HG03565 (cell line): Measurements from ENCODE around the gene PSMA7.

ENCODE experiments used
- ATAC-seq: cut with Tn5 transposase; IDR thresholded peaks from one replicate; pipeline ENCODE4 v1.9.1; 2021; ENCODE audit warnings: mild to moderate bottlenecking, moderate library complexity; ENCODE audit not compliant: unreplicated experiment

The PSMA7 gene

GRCh38 chr20:62172666-62173065, 29.5 kb upstream of the PSMA7 start:
- ATAC-seq: no peak

GRCh38 chr20:62171245-62171644, 28.1 kb upstream of the PSMA7 start:
- ATAC-seq: no peak

- no peak for ATAC-seq
Observed at GRCh38 chr20:62170536-62170935, 27.3 kb upstream of the PSMA7 start.

GRCh38 chr20:62168890-62169435, 25.8 kb upstream of the PSMA7 start:
- no peak for ATAC-seq

DNA sequence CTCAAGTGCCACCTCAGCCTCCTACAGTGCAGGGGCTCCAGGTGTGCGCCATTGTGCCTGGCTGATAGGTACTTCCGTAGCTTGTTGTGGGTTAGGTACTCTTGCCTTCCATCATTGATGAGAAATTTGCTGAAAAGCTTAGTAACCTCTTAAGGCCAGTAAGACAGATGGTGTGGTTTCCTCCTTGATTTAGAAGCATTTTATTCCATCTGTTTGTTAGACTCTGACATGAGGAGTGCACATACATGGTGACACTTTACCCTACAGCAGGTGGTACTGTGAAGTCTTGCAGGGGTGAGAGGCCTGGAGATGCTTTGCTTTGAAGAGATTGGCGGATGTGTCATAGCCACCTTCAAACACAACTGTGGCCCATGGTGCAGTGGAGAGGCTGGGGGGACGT, 24.9 kb upstream of the PSMA7 start:
- ATAC-seq: no peak

DNA sequence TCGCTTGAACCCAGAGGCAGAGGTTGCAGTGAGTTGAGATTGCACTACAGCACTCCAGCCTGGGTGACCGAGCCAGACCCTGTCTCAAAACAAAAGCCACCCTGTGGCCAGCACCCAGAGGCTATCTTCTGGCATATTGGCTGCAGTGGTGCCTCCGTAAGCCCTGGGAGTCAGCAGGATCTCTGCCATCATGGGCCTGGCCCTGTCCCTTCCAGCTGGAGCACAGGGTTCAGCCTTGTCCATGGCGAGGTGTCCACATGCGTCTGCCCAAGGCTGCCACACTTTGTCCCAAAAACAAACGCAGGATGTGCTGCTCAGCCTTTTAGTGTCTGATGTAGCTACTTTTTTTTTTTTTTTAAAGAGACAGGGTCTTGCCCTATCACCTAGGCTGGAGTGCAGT, 24.3 kb upstream of the PSMA7 start:
- ATAC-seq: no peak

DNA sequence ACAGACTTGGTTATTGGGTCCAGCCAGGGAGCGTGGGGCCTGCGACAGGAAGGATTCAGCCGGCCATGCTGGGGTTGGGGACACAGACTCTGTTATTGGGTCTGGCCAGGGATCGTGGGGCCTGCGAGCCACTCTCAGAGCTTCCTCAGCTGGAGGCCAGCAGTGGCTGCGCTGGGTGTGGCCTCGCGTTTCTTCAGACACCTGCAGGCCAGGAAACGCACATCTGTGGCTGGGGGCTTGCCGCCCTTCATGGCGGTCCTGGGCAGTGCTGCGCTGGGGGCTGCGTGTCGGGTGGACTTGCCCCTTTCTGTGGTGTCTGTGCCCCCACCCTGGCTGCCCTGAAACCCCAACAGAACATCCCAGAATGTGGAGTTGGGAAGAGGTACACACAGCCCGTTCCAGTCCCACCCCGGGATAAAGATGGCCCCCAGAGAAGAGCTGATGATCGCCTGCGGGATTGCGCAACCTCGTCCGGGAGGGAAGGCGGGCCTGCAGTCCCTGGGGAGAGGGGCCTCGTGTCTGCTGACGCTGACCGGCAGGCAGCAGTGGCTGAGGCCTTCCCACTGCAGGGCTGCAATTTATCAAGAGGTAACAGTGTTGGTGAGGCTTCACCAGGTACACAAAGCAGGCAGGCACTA, 22.7 kb upstream of the PSMA7 start:
- no peak for ATAC-seq

GRCh38 chr20:62164879-62165761, 21.9 kb upstream of the PSMA7 start:
- ATAC-seq: no peak

DNA sequence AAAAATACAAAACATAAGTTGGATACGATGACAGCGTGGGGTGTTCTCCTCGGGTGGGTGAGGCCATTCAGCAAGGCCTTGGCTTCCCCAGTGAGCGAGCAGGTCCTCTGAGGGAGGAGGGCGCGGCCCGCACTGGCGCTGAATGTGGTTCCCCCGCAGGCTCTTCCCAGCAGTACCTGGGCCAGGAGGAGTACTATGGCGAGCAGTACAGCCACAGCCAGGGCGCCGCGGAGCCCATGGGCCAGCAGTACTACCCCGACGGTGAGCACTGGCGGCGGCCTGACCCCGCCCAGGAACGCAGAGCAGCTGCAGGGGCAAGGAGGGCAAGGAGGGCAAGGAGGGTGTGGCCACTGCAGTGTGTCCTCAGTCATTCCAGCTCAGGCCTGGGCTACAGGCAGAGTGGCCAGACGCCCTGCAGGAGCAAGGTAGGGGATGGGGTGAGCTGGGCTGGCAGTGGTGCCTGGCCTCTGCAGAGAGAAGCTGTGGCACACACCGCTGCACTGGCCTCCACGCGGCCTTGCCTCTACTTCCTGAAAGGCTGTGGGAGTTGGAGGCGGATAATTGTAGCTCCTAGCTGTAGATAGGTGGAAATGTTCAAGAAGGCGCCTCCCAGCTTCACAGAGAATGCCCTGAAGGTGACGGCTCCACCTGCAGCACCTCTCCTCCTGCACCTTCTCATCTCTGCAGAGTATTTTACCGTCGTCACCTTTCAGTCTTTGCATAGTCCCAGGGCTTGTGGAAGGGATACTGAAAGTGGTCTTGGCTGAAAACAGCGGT, 21.0 kb upstream of the PSMA7 start:
- ATAC-seq: no peak

GRCh38 chr20:62163485-62163865, 20.3 kb upstream of the PSMA7 start:
- no peak for ATAC-seq

DNA sequence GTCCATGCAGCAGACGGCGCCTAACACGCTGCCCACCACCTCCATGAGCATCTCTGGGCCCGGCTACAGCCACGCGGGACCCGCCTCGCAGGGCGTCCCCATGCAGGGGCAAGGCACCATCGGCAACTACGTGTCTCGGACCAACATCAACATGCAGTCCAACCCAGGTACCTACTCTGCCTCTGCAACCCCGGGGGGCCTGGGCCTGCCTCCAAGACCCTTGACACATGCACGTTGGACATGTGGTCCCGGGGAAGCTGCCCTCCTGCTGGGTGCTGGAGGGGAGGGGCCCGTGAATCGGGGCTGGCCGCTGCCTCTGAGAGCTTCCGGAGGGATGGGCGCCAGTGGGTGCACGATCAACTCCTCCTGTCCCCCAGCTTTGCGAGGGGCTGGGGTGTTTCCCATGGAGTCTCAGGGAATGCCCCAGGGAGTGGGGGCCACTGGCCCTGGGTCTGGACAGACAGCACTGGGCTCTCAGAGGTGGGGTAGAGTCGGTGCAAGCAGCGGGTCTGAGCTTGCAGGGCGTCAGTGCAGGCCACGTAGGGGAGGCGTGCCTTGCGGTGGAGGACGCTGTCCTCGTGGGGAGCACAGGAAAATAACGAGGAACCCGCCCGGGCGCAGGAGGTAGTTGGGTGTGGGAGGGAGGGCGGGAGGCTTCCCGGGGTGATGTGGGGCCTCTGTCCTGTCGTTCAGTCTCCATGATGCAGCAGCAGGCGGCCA, 19.7 kb upstream of the PSMA7 start:
- ATAC-seq: no peak

DNA sequence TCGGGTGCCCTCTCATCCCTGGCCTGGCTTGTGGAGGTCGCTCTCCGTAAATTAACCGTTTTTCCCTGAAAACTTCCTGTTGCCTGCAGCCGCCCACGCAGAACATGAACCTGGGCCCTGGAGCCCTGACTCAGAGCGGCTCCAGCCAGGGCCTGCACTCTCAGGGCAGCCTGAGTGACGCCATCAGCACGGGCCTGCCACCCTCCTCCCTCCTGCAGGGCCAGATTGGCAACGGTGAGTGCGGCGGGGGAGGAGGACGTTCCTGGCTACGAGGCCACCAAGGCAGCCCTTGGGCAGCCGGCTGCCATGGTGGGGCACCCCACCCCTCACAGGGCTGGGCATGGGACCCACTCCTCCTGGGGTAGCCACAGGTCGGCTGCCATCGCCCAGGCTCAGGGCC, 18.2 kb upstream of the PSMA7 start:
- no peak for ATAC-seq

DNA sequence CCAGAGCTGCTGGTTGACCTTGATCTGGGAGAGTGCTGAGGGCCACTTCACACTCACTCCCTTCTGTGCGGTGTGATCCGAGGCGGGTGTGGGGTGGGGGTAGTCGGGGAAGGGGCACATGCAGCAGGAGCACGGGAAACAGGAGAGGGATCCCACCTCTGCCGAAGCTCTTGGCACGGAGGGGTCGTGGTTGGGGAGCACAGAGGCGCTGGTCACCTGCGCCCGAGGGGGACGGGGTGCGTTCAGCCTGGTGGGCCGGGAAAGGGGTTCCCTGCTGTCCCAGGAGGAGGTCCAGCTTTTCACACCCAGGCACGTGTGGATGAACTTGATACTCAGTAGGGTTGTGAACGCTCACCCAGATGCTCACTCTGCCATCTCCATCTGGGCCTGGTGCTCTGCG, 17.7 kb upstream of the PSMA7 start:
- no peak for ATAC-seq

DNA sequence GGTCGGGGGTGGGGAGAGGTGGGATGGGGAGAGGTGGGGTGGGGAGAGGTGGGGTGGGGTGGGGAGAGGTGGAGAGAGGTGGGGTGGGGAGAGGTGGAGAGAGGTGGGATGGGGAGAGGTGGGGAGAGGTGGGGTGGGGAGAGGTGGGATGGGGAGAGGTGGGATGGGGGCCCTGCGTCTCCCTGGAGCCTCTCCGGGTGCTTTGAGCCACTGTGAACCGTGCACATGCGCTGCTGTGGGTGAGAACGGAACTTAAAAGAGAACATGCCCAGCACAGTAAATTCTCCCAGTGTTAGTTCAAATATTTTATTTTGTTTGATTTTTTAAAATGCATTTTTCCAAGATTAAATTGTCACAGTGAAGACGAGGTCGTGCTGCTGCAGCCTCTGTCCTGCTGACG, 17.1 kb upstream of the PSMA7 start:
- no peak for ATAC-seq

DNA sequence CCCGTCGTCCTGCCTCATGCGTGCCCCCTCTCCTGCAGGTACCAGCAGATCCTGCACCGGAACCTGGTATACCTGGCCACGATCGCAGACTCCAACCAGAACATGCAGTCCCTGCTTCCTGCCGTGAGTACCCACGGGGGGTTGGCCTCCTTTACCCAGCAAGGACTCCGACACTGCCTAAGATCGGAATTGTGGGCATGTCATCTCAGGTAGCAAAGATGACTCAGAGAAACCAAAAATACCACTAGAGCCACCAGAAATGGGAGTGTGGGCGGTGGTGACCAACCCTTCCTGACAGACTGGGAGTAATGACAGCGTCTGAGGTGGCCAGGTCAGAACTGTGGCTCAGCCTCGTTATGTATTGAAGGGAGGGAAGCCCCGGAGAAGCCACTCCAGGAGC, 16.6 kb upstream of the PSMA7 start:
- peak; percentile 42 for ATAC-seq

GRCh38 chr20:62159052-62159451, 15.9 kb upstream of the PSMA7 start:
- no peak for ATAC-seq

- no peak for ATAC-seq
Observed at GRCh38 chr20:62158541-62158940, 15.3 kb upstream of the PSMA7 start.

DNA sequence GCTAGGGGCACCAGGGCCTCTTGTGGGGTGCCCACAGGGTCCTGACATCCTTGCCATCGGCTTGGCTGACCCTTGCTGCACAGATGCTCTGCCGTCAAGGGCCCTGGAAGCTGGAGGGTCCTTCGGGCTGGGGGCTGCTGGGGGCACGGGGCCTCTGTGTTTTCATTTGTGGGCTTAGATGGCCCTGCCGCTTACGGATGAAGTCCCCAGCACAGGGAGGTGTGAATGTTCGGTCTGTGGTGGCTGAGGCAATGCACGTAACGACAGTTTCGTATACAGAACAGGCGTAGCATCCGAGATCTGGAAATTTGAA, 14.8 kb upstream of the PSMA7 start:
- ATAC-seq: no peak

DNA sequence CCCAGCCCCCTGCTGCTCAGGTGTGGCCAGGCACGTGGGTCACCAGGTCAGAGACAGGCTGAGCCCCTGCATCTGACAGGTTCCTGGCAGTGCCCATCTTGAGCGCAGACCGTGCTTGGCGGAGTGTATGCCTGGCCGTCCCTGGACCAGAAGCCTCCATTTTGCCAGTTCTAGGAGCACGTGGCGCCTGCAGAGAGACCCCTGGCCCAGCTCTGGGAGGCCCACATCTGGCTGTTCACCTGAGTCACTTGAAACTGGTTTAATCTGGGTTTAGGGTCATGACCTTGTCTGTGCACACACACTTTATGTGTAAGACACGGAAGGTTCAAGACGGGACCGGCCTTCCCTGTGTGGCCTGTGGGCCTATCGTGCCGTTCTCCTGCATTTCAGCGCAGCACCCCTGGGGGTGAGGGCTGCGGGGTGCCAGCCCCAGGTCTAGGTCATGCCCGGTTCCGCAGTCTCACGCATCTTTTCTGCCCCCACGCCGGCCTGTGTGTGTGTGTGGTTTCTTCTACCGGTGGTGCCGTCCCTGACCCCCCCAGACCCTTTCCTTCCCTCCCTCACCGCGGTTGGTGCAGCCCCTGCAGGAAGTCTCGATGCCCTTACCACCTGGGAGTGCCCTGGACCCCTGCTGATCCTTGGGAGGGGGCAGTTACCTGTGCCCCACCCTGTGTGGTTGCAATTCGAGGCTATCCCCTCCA, 14.3 kb upstream of the PSMA7 start:
- no peak for ATAC-seq

- ATAC-seq: no peak
Observed at GRCh38 chr20:62156592-62157386, 13.6 kb upstream of the PSMA7 start.
